ENCODE results near the gene TTYH3. TPM values are rescaled to one million over a fixed set of nuclear protein-coding genes. Genes with fewer than 3 reads are reported as not detected.

Gene TTYH3
- total RNA-seq, 1 donor from 2014 or later = 25.4 TPM

GRCh38 chr7:2598154-2598823 lies 33.5 kb upstream of the TTYH3 start:
- Mint-ChIP-seq H3K4me3 (no peak overlapping the region), H3K27me3 (no peaks in the 10 kb centered on the region), H3K9me3 (no peaks in the 10 kb centered on the region), H3K4me1 (peaks cover 10% of the 10 kb centered on the region), H3K27ac (no peak overlapping the region), H3K36me3 (ENCODE audit: low read depth) (peaks cover 14% of the 10 kb centered on the region)
- POLR2A ChIA-PET = no interaction called here
- no peak for DNase-seq
- intact Hi-C loops (cut with micrococcal nuclease) = no loop called here
- ATAC-seq (ENCODE audit: low read depth) = no peak
- CTCF ChIA-PET = no interaction called here
- TF ChIP-seq, protein P1, sequence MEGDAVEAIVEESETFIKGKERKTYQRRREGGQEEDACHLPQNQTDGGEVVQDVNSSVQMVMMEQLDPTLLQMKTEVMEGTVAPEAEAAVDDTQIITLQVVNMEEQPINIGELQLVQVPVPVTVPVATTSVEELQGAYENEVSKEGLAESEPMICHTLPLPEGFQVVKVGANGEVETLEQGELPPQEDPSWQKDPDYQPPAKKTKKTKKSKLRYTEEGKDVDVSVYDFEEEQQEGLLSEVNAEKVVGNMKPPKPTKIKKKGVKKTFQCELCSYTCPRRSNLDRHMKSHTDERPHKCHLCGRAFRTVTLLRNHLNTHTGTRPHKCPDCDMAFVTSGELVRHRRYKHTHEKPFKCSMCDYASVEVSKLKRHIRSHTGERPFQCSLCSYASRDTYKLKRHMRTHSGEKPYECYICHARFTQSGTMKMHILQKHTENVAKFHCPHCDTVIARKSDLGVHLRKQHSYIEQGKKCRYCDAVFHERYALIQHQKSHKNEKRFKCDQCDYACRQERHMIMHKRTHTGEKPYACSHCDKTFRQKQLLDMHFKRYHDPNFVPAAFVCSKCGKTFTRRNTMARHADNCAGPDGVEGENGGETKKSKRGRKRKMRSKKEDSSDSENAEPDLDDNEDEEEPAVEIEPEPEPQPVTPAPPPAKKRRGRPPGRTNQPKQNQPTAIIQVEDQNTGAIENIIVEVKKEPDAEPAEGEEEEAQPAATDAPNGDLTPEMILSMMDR (IDR thresholded peaks at IDR 0.05) = no peak

DNA sequence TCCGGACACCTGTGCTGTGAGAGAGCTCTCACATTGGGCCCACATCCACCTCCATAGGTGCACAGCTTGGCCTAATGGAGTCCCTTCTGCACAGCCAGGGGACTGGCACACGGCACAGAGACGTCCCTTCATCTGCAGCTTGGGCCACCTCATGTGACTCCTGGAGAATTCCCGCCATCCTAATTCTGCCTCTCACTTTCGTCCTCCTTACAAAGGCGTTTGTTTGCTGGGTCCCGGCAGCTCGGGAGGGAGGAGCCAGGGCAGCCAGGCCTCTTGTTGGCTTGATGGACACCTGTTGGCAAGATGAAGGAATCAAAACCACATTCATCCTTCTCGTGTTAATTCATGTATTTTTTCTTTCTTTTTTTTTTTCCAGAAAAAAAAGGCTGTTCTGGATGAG lies 30.7 kb upstream of the TTYH3 start:
- POLR2A ChIA-PET = interaction anchor here (0.6 kb wide), 1 partner anchor 30 kb away, joined by 5 read pairs; no protein-coding TSS in a partner anchor
- no peak overlapping the region for H3K27ac Mint-ChIP-seq

GRCh38 chr7:2601907-2602306 lies 29.9 kb upstream of the TTYH3 start:
- H3K36me3 Mint-ChIP-seq (ENCODE audit: low read depth) = peaks cover 10% of the 10 kb centered on the region
- H3K27me3 Mint-ChIP-seq = no peaks in the 10 kb centered on the region
- H3K4me1 Mint-ChIP-seq = peaks cover 4% of the 10 kb centered on the region
- no peaks in the 10 kb centered on the region for H3K9me3 Mint-ChIP-seq
- ATAC-seq (ENCODE audit: low read depth) (no peak), DNase-seq (no peak)
- TF ChIP-seq, protein P1 (IDR thresholded peaks at IDR 0.05) = no peak
- H3K27ac Mint-ChIP-seq = no peak overlapping the region
- ChIA-PET POLR2A (interaction anchor here (0.6 kb wide), 1 partner anchor 84 kb away, joined by 5 read pairs; no protein-coding TSS in a partner anchor), CTCF (no interaction called here)
- intact Hi-C loops (cut with micrococcal nuclease) = no loop called here
- no peak overlapping the region for H3K4me3 Mint-ChIP-seq

More for the DNA sequence above, 30.7 kb upstream of the TTYH3 start:
- CTCF ChIA-PET = no interaction called here
- no peaks in the 10 kb centered on the region for H3K27me3 Mint-ChIP-seq
- ATAC-seq (ENCODE audit: low read depth) = no peak
- H3K36me3 Mint-ChIP-seq (ENCODE audit: low read depth) = peaks cover 10% of the 10 kb centered on the region
- DNase-seq = no peak
- peaks cover 4% of the 10 kb centered on the region for H3K4me1 Mint-ChIP-seq
- H3K9me3 Mint-ChIP-seq = no peaks in the 10 kb centered on the region
- intact Hi-C loops (cut with micrococcal nuclease) = no loop called here
- TF ChIP-seq, protein P1 (IDR thresholded peaks at IDR 0.05) = no peak
- no peak overlapping the region for H3K4me3 Mint-ChIP-seq

DNA sequence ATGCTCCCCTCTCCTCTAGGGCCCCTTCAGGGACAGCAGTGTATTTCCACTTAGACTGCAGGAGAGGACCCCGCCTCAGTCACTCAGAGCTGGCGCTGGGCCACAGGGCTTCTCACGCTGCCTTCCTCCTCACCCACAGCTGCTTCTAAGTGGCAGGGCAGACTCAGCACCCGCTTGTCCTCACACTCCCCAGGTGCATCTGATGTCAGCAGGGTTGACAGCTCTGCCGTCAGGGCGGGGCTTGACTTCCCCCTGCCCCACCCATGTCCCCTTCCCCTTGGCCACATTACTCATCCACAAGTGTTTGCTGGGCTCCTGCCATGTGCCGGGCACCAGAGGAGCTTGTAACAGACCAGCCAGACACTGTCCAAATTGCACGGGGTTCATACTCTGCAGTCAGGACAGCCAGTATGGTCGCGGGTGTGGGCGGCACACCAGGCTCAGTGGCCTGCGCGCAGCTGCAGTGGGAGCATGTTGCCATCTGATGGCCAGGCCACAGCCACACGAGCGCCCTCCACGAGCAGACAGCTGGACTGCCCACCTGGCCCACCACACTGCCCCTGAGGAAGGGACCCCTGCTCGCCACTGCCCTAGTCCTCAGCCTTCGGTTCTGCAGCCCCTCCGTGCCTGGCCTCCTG lies 29.3 kb upstream of the TTYH3 start:
- H3K9me3 Mint-ChIP-seq = no peaks in the 10 kb centered on the region
- H3K36me3 Mint-ChIP-seq (ENCODE audit: low read depth) = peaks cover 10% of the 10 kb centered on the region
- DNase-seq = no peak
- CTCF ChIA-PET = no interaction called here
- ATAC-seq (ENCODE audit: low read depth) = no peak
- no peak overlapping the region for H3K27ac Mint-ChIP-seq
- intact Hi-C loops (cut with micrococcal nuclease) = no loop called here
- no peak overlapping the region for H3K4me3 Mint-ChIP-seq
- H3K27me3 Mint-ChIP-seq = no peaks in the 10 kb centered on the region
- POLR2A ChIA-PET = interaction anchor here (0.6 kb wide), 1 partner anchor 83 kb away, joined by 5 read pairs; no protein-coding TSS in a partner anchor
- peaks cover 4% of the 10 kb centered on the region for H3K4me1 Mint-ChIP-seq
- TF ChIP-seq, protein P1 (IDR thresholded peaks at IDR 0.05) = no peak

Data from activated B cell treated with CpG ODN at 0.5 μM for 24 hours (primary cell).